NCI-H446 (cell line): Measurements from ENCODE around the gene CREB5.

Experiments used
- DNase-seq, 2 experiments: peaks; one replicate each; lab custom pipeline; 2025; lab: John Stamatoyannopoulos, UW

Gene CREB5

DNA sequence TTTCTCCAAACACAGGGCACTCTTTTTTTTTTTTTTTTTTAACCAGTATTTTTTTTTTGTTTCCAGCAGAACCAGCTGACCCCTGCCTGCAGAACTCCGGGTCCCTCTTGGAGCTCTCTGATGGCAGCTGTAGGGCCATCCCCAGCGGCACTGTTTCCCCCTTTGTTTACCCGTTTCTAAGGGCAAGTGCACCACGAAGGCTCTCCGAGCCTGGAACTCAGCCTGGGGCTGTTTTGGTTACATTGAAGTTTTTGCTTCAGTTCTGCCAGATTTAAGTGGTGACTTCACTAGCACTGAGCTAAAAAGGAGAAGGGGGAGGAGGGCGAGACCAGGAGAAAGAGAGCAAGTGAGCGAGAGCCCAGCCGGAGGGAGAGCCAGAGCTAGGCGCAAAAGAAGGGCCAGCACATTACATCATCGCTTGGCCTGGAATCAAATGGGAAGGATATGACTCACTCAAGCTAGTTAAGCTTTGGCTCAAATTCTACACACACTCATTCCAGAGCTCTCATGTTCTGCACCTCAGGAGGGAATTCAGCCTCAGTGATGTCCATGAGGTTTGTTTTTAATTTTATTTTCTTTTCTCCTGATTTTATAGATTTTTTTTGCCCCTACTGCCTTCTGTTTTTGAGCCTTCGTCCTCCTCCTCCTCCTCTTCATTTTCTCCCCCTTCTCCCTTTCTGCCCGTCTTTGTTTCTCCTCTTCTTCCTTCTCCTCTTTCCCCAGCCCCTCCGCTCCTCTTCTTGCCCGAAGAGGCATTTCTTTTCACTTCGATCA lies 273.5 kb downstream of the CREB5 start:
- DNase-seq: peak; percentile 90 to 94

DNA sequence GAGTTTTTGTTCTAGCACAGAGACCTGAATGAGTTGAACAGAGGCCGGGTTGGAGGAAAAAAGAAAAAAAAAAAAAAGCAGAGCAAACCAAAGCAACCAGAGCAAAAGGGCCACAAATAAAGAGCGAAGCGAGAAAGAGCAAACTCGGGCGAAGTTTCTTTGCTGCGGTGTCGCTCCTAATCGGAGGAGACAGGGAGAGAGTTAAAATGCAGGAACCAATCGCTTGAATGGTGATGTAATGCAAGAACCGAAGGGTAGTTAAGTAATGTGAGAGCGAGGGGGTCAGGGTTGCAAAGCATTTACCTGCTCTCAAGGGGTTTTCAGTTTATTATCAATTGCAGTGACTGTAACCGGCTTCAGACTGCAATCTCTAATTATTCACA lies 274.1 kb downstream of the CREB5 start:
- no peak for DNase-seq

DNA sequence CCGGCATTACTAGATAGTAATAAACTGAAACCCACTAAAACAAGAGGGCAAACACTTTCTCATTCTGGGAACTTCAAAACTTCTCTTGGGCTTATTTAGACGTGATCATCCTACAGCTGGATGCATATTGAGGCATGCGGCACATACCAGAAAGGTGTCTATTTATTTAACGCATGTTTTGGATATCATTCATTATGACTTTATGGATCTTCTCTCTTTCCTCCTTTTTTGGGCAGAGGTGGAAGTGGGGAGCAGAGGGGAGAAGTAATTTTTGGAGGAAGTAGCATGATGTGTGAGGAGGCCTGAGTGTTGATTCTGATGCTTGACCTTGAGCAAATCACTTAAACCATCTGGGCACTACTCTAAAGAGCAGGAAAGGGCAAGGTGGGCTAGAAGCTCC lies 275.2 kb downstream of the CREB5 start:
- no peak for DNase-seq

DNA sequence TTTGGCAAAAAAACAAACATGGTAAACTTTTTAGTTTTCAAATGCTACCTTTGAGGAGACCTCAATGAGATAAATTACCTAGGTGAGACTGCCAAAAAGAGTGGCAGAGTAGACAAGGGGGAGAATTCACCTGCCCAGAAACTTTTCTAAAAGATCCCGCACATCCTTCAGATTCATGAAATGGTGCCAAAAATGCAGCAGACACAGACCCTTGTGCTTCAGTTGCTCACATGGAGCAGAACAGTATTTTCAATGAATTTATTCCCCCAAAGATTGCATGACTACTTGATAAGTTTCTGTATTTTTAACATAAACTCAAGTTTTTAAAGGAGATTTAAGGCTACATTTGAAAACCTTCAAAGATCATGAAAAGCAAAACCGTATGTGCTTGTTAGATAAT lies 275.9 kb downstream of the CREB5 start:
- no peak for DNase-seq

DNA sequence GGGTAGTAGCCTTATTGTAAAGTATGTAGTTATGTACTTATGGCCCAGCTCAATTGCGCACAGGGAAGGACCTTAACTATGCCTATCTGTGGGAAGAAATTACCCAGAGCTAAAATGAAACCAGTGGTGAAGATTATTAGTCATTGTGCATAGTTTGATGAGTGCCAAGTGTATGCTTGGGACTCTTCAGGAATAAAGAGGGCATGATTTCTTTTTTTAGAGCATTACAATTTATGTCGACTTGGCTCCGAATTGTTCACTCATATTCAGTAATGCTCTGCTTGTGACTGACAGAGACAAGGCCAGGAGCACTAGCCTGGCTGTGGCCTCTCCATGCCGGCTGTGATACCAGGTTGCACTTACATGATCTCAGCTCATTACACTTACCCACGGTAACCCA lies 276.3 kb downstream of the CREB5 start:
- no peak for DNase-seq

DNA sequence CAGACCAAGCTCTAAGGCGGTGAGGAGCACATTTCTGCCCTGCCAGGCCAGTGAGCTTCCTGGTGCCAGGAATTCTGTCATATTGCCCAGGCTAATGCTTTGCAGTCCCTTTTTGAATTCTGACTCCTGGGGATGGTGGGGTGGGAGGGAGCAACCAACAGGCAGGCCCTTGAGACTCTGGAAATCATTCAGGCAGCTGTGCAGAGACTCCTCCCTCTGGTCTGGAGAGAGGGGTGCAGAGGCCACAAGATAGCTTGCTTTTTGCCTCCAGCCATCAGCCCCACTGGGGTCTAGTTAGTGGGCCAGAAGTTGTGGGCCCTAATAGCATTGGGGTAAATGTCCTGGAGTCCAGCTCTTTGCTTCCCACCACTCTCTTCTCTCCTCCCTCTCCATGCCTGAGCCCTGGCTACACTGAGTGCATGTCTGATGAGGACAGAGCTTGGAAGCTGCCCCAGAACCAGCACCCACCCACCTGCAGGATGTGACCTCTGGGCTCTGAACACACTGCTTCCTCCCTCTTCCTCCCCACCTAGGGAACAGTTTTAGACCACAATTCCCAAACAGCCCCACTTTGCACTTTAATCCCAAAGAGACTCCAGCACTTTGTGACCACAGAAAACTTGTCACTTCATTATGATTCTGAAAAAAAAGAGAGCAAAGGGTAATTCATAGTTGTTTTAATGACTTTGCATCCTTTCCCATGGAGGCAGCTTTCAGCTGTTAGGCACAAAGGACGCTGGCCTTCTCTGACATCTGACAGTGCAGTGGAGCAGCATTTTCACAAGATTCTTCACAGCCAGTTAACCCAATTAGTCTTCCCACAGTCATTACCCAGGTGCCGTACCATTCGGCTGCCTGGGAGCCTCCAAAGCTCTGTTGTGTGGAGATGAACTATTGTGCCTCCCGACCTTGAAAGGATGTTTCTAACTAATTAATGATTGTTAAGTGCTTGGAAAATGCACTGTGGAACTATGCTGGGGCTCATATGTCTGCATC lies 283.3 kb downstream of the CREB5 start:
- no peak for DNase-seq

DNA sequence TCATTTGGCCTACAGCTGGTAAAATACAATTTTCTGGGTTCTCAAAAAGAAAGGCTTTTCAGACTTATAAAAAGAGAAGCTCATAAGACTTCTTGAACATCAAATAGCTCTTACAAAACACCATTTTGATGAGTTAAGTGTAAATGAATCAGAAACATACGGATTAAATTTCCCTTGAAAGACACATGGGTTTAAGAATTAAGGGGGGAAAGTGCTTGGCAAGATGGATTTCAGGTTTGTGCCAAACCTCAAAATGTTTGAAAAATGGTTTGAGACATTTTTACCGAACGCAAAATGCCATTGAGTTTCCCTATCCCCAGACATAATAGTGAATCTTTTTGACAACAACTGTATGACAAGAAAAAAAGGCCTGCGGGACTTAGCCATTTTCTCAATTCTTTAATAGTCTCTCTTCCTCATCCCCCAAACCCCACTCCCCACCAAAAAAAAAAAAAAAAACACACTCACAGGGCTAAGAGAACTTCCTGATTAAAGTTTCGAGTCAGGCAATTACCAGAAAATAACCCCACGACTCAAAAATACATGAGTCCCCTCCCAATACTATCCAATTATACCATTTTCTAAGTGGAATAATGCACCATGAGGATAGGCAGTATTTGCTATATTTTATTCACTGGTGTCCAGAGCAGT lies 285.7 kb downstream of the CREB5 start:
- DNase-seq: no peak

DNA sequence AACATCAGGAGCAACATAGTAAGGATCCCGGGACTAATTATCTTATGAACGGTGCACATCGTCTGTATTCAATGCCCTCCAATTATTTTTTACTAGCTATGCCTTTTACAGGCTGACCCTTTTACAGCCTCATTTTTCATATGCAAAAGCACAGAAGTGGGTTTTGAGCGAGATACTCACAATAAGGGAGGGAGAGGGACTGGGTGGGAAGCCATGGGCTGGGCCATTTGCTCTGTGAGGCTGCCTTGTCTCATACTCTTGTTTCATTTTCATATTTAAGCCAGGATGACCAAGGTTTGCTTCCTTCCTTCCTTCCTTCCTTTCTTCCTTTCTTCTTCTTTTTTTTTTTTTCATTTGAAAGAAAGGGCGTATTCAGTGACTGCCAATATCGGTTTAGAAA lies 286.5 kb downstream of the CREB5 start:
- no peak for DNase-seq

DNA sequence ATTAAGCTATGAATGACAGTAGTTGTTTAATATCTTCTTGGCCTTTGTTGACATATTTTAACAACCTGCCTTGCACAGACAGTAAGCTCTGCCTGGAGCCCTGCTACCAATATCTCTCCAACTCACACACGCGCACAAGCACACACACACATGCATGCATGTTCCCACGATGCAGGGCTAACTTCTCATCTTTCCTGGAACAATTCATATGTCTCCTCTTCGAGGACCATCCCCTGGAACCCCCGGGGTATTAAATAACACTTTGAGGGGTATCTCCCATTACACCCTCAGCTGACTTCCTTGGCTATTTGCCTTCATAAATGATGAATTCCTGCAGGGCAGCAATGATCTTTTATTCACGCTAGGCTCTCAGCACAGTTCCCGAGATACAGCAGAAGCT lies 287.8 kb downstream of the CREB5 start:
- no peak for DNase-seq

DNA sequence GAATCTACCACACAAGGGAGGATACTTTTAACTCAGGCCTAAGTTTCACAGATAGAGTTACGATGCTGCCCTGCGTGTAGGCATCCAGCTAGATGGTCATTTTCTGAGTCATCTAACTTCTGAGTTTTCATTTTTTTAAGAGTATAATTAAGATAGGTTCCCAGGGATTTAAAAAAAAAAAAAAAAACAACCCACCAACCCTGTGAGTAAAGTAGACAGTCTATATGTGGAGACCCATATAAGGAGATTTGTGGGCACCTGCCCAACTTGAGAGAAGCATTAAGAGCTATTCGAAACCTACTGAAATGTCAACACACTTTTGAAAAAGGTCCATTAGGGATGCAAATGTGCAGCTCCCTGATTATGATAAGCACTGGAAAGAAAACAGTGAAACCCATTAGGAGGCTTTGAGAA lies 288.5 kb downstream of the CREB5 start:
- no peak for DNase-seq

DNA sequence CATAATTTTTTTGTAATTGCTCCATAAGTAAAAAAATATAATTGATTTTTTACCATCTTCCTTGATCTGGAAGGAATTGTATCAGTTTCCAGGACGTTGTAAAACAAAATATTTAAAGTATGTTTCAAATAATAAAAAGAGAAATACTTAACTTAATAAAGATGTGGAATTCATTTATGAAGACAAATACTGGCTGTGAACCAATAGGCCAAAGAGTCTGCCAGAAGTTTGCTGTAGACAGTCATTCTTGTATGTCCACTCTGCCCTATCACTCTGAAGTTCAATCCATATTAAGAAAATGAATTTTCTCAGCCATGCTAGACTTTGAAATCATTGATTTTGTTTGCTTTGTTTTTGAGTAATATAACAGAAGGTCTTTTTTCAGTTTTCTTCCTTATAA lies 289.4 kb downstream of the CREB5 start:
- DNase-seq: peak in 1 of 2 experiments; percentile 6

DNA sequence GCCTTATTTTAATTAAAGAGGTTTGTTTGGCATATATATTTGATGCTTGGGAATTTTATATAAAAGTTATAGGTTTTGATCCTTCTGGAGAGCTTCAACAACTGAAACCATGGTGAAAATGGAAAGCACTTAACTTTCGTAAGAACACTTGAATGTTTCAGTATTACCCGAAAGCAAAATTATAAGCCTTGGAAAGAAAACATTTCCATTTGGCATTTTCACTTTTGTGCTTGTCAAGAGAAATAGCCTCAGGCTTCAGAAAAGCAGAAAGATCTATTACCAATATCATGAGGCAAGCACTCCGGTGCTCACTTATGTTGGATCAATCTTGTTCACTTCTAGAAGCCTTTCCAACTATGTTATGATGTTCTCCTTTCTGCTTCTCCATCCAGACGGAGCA lies 289.9 kb downstream of the CREB5 start:
- no peak for DNase-seq

DNA sequence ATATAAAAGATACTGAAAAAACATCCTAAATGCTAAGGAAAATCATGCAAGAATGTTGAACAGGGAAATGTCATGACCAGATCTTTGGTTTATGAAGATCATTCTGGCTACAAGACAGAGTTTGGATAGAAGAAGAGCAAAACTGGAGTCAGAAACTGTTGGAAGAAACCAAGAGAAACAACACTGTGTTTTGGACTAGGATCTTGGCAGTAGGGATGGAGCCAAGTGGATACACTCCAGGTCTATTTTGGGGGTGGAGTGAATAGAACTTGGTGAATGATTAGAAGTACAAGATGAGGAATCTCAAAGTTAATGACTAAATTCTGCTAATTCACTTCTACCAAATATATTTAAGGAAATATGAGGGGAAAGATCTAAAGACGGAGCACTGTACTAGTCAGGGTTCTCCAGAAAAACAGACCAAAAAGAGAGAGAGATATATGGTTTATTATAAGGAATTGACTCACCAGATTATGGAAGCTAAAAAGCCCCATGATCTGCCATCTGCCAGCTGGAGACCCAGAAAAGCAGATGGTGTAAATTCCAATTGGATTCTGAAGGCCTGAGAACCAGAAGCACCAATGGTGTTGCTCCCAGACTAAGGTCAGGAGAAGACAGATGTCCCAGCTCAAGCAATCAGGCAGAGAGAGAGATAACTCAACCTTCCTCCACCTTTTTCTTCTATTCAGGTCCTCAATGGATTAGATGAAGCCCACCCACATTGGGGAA lies 290.9 kb downstream of the CREB5 start:
- DNase-seq: peak; percentile 45 to 57

DNA sequence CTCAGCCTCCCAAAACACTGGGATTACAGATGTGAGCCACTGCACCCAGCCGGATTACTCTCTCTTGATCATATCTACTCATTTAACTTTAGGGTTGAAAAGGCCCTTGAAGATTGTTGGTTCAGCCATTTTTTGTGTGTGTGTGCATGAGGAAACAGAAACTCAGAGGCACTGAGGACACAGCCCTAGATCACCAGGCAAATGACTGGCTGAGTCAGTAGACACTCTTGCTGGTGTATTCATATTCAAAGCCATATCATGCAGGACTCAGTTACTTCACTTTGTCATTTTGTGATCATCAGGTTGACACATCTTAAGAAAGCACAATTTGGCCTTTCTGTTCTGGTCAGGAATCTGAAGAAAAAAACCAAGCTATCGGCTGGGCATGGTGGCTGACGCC lies 292.4 kb downstream of the CREB5 start:
- no peak for DNase-seq

DNA sequence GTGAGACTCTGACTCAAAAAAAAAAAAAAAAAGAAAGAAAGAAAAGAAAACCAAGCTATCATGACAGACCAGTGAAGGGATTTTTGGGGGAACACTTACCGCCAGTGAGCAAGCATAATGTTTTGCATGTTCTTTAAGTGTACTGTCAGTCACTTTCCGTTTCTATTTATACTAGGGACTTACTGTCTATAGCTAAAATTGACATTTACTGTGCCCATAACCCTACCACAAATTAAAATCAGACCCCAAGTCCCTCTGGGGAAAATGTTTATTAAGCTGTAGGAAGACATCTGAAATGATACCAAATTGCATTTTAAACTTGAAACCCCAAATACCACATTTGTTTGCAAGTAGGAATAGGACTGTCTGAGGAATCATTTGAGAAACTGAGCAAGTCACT lies 293.0 kb downstream of the CREB5 start:
- no peak for DNase-seq

DNA sequence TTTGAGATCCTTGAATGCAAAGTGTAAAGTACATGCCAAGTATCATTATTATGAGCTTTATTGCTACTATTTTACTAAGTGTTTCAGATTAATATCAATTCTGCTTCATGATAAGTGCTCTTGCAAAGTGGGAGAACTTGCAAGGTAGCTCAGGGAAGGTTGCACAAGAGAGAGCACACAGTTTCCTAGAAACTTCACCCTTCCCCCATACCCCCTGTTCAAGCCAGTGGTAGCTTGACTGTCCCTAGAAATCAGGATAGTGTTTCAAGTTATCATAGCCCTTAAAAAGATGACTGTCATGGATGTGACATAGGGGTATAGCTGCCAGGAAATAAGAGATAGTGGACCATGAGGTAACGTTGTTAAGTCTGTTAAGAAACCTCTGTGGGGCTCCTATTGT lies 294.3 kb downstream of the CREB5 start:
- no peak for DNase-seq

DNA sequence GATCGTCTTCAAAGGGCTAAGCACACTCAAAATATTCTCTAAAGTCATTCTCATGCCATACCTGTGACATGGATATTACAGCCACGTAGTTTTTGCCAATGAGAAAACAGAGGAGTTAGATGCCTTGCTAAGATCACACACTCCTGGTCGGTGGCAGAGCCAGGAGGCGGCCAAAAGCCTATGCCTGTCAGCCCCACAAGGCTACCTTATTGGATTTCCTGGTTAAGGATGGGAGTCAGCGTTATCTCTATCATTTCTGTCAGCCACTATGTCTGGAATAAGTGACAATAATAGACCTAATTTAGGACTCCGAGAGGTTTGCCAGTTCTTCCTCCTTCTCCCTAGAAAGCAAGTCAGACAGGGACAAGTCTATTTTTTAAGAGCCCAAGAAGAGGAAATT lies 295.0 kb downstream of the CREB5 start:
- no peak for DNase-seq

DNA sequence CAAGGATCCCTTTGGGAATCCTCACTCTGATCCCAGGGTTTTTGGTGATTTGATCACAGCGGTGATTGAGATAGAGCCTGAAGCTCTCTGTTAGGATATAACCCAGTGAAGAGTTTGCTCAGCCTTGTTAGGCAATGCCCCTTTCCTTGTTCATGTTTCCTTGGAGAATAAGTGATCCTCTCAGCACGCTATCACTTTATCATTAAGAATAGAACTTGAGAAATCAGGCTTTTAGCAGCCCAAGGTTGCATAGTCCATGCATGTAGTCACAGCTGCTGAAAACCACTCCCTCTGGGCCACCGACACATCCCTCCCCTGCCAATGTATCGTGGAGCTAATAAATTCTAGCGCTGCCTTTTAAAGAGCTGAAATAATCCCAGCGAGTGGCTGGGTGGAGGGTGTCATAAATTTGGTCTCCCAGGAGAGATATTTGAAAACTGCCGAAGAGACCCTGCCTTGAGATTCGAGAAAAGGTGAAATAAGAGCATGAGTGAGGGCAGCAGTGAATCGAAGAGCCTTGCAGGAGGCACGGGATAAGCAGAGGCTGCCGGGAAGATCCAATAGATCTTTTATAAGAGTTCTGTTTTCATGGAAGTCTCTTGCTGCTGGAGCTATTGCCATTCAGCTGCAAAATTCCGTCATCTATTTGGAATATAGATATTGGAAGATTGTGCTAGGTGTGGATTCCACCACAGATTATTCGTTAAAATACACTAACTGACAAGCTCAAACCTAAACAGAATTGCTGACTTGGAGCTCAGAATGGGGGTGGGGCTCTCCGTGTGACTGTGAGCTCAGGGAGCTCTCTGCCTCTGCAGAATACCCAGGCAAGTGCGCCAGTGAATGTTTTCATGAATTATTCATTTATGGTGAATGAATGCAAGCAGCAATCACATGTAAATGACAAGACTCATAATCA lies 296.0 kb downstream of the CREB5 start:
- peak; percentile 7 to 9 for DNase-seq

DNA sequence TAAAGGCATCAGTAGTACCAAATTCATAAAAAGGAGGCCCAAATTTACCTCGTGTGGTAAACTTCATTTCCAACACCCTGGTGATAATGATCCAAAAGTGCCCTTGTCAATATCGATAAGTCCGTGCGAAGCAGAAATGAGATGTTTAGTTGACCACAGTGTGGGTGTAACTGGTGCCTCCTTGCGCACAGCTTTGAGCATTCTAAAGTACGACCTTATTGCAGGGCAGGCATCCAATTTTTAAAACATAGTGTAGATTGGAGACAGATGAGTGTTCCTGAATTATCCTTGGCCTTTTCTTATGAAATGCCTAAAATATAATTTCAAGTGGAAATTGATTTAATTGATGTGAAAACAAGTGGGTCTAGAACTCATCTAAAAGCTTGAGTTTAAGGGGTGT lies 297.4 kb downstream of the CREB5 start:
- no peak for DNase-seq

DNA sequence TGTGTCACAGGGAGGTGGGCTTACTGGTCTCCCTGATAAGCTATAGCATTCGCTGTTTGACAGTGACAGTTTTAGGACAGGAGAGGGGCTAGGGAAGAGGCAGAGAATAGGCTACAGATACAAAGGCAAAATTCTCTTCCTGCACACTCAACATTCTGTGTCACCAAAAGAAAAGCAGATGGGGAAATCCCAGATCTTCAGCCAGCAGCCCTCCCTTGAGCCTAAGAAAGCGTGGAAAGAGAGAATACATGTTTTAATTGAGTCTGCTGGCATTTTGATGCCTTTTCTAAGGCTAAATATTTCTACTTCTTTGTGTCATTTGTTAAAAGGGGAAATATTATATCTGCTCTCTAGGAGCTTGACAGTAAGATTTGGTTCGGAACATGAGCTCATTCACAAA lies 298.8 kb downstream of the CREB5 start:
- DNase-seq: no peak
